Uterus (tissue), 2 donors: ENCODE results near the gene TUBB6.

ENCODE experiments used
- CTCF ChIP-seq, 4 experiments: fragments of 200-600 bp in 2 of 4; fragments of 450-650 bp in 2 of 4; sonication (generic) in 2 of 4; IDR thresholded peaks; one replicate each; pipeline ENCODE4 v1.5.1; 2016 to 2019; ENCODE audit warnings: antibody characterized with exemption in 4 of 4, mild to moderate bottlenecking in 2 of 4, moderate library complexity in 1 of 4
- POLR2A ChIP-seq, 2 donors: fragments of 450-650 bp; IDR thresholded peaks; one replicate each; pipeline ENCODE4 v1.6.1; 2016; ENCODE audit warnings: antibody characterized with exemption in 2 of 2, mild to moderate bottlenecking in 1 of 2, moderate library complexity in 1 of 2

DNA sequence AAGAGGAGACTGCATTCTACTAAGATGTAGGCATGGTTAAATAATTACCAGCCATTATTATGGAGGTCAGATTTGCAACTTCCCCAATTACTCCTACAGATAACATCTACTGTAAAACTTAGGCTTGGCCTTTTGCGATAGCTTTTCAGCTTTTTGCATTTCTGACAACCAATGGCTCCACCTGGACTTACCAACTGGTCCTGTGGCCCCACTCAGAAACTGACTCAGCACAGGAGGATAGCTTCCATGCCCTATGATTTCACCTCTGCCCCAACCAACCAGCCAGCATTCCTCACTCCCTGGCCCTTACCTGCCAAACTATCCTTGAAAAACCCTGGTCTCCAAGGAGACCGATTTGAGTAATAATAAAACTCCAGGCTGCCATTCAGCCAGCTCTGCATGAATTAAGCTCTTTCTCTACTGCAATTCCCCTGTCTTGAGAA lies 28.2 kb downstream of the TUBB6 start:
- TF ChIP-seq POLR2A (IDR thresholded peaks at IDR 0.05) (no peak), CTCF (IDR thresholded peaks at IDR 0.05) (no peak)
